SKM-1 treated with dmso at 0.1 percent for 144 hours (cell line): ENCODE results near the gene MAGED4B.
"Not testable (repeated sequence)": the region's sequence is repeated elsewhere in the genome, so short reads cannot be mapped to it uniquely, and the experiment has no call there.

ENCODE experiments used
- DNase-seq: peaks from one replicate; lab custom pipeline; 2025; ENCODE audit not compliant: unreplicated experiment; lab: John Stamatoyannopoulos, UW

The MAGED4B gene

GRCh38 chrX:52068666-52069640, at the start of gene MAGED4B:
TSS of gene MAGED4B (minus strand) at chrX:52069183. CDS start at chrX:52068172, 1,011 bp downstream.
- not testable (repeated sequence) for DNase-seq

GRCh38 chrX:52118262-52118661, 49.3 kb upstream of the MAGED4B start:
- DNase-seq: no peak

- DNase-seq: no peak
Observed at GRCh38 chrX:52082578-52082977, 13.6 kb upstream of the MAGED4B start.

- no peak for DNase-seq
Observed at GRCh38 chrX:52078131-52078530, 9.1 kb upstream of the MAGED4B start.

- DNase-seq: not testable (repeated sequence)
Observed at GRCh38 chrX:52042288-52042687, 26.7 kb downstream of the MAGED4B start.

GRCh38 chrX:52034211-52034610, 34.8 kb downstream of the MAGED4B start:
- DNase-seq: no peak

GRCh38 chrX:52031371-52031770, 37.6 kb downstream of the MAGED4B start:
- DNase-seq: no peak

GRCh38 chrX:52015794-52016193, 53.2 kb downstream of the MAGED4B start:
- DNase-seq: no peak
